Measurements from ENCODE around the gene IYD.
"Not testable (repeated sequence)": the region's sequence is repeated elsewhere in the genome, so short reads cannot be mapped to it uniquely, and the experiment has no call there.

Gene IYD

DNA sequence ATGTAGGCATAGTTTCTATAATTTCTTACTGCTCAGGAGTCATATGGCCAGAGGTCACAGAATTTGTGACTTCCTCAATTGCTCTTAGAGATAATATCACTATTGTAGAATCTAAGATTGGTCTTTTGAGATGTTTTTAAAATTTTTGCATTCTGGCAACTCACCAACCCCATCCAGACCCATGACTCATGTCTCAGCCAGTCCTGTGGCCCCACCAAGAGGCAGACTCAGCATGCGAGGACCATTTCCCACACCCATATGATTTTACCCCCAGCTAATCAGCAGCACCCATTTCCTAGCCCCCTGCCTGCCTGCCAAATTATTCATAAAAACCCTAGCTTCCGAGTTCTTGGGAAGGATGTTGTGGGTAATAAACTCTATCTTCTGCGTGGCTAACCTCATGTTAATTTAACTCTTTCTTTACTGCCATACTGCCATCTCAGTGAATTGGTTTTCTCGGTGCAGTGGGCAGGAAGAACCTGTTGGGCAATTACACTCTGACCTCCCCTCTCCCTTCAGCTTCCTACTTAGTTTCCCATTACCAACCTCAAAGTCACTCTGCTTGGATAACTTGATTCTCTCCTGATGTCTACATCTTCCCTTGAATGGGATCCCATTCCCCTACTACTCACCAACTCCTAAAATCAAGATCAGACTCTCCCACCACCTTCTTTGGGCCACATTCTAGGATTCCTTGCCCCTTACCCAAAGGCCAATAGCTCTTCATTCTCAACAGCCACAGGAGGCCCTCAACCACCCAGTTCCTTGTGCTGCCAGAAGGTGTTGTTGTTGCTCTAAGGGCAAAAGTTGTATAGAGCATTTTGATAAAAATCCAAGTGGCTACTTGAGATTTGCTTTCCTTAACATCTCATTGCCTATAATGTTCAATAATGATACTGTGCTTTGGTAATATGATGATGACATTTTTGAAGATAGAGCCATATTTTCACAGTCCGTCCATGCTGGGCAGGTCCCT, 16.2 kb upstream of the IYD start:
- no peak for DNase-seq

DNA sequence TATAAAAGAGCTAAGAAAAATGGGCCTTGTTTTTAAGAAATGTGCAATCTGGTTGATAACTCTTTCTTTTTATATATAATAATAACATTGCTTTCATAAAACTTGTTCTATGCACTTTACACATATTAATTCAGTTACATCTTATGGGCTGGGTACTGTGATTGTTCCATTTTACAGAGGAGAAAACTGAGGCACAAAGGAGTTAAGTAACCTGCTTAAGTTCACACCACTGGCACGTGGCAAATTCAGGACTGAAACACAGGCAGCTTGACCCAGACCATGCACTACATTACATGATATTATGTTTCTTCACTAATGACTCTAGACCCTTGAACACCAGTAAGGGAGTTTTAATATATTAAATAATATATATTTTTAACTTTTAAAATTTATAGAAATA, 15.4 kb upstream of the IYD start:
- DNase-seq: no peak

DNA sequence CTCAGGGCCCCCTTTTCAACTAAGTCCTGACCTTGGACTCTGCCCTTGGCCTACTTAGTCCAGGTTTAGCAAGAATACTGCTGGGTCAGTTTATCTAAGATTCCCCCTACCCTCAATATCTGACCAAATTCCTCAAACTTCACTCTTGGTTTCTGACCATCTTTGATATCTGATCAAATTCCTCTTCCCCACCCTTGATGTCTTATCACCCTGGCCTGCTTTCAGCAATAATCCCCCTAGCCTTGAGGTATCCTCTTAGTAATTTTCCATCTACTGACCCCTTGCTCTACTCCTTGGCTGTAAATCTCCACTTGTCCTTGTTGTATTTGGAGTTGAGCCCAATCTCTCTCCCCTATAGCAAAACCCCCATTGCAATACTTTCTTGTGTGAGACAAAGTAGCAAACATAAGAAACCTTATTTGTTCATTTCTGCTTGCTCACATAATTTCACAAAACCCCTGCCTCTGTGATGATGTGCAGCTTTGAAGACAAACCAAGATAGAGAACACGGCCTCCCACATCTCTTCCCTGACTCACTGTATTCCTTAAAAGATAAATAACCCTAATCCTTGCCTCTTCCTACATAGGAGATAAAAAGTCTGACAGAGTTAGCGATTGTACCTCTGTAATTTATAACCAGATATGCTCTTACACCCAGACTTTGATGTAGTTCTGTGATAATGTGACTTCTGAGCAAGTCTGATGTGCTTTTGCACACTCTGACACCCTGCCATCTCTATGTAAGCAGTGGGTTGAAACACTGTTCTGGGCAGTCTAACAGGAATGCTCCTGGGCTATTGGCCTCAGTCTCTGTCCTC, 13.8 kb upstream of the IYD start:
- no peak for DNase-seq

DNA sequence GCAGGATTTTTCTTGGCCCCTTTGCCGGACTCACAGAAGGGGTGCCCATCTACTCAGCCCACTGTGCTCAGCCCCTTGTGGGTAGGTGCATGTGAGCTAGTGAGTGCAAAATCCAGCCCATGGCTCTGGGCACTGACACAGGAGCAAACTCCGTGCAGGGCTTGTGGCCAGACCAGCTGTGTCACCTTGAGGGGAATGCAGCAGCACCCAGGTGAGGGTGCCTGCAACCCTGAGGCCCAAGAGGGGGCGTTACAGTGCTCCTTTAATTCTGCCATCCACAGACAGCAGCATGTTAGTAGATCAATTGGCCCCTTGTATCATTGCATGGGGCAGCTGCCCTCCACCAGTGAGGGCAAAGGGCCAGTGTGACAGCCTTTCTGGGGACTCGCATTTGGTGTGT, 12.9 kb upstream of the IYD start:
- DNase-seq: no peak

DNA sequence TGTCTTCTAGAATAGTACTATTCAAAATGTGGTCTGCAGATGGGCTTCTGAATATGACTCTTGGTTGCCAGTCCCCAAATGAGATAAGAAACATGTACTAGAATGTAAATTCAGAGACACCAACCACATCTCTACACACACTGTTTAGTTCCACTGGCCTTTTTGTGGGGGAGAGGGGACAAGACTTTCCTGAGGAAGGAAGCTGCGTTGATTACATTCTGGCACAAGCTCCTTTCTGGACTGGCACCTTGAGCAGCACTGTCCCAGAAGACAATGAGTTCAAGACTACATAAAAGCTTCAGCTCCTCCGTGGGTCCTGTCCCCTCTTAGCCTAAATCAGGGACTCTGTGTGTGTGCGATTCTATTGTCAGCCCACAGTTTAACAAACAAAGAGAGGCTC, 6.9 kb upstream of the IYD start:
- no peak for DNase-seq

DNA sequence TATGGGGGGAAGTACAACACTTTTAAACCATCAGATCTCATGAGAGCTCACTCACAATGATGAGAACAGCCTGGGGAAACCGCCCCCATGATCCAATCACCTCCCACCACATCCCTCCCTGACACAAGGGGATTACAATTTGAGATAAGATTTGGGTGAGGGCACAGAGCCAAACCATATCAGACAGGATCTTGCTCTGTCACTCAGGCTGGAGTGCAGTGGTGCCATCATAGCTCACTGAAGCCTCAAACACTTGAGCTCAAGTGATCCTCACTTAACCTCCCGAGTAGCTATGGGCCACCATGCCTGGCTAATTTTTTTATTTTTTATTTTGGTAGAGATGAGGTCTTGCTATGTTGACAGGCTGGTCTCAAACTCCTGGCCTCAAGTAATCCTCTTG, 5.1 kb upstream of the IYD start:
- no peak for DNase-seq

DNA sequence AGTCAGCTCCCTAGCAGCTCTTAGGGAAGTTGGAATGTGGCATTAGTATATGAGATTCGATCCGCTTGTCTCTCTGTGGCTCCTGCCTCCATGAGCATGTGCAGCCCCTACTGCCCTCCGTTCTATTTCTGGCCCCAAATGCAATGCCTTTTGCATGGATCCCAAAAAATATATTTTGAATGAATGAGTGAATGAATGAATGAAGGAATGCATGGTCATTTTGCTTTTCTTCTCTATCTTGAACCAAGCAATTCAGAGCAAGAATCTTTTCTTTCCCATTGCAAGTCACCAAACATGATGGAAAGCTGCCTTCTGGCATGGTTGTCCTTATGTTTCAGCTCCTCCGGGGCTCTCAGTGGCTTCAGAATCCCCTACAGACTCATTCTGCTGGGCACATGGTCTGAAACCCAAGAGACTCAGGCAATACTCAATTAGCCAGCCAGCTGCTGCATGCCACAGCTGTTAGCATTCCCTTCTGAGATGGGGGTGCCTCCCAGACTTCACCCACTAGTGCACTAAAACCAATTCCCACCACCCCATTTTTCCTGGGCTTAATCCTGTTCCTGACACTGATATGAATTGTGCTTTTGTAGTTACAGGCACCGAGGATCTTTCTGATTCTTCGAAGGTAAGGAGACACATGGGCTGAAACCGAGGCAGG, 2.6 kb upstream of the IYD start:
- no peak for DNase-seq

DNA sequence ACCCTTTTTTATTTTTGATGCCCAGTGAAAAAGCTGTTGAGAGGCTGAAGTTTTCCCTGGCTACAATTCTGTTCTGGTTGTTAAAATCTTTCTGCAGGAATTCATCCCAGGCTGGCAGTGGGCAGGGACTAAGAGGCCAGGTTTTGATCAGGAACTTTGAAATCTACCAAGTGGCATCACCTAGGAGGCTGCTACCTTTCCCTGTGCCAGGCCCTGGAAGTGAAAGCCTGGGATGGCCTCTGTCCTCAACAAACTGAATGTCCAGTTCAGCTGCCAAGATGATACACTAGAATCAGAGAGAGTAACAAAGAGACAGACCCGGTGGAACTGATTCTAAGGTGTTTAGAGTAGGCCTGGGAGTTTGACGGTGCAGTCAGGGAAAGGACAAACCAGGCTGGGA, 596 bp downstream of the IYD start:
- DNase-seq: no peak

DNA sequence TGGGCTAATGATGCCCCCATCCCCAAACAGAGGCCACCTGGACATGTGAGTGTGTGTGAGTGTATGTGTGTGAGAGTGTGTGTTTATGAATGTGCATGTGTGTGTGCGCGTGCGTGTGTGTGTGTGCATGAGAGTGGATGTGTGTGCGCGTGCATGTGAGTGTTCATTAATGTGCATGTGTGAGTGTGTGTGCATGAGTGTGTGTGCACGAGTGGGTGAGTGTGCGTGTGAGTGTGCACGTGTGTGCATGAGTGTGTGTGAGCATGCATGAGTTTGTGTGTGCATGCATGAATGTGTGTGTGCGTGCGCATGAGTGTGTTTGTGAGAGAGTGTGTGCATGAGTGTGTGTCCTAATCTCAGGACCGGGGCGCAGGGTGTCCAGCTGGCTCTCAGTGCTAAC, 1.3 kb downstream of the IYD start:
- DNase-seq: no peak

DNA sequence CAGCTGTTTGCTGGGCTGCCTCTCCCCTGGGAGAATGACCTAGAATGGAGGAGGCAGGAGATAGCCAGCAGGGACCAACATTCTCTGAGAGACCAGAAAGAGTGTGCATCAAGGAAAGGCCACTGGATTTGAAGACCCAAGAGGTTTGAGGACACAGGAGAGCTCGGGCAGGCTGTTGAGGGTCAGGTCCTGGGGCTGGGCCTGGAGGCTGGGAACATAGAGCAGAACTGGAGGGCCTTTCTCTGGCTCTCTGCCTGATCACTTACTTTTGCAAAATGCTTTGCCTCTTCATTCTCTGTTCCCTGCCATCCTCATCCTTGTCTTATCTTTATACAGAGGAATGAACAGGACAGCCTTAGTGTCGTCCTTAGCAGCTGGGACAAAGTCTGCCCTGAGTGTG, 2.5 kb downstream of the IYD start:
- no peak for DNase-seq

DNA sequence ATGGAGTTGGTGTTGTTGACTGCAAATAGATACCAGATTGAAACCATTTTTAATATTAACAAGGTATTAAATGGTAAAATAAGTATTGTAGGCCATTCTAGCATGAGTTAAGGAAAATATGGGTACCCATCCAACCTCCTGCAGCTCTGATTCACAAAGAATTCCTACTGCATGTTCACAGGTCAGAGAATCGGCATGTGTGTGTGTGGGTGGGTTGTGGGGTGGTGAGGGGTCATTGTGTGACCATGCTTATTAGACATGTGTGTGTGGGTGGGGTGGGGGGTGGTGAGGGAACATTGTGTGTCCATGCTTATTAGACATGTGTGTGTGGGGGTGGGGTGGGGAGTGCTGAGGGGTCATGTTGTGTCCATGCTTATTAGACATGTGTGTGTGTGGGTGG, 3.2 kb downstream of the IYD start:
- no peak for DNase-seq

DNA sequence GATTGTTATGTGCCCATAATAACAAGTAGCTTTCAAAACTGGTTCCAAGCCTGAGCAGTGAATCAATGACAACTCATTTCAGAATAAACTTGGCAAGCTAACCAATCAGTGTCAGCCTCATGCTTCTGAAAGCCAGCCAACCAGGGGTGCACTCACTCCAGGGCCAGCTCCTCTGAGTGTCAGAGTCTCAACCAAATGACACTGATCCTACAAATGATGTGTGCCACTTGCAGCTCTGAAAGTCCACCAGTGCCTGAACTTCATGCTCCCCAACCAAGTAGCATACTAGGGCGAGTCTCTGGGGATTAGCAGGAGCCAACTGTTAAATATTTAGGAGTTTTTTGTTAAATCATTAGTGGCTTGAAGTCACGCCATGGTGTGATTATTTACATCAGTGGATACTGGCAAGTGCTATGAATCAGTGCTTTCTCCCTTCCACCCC, 4.5 kb downstream of the IYD start:
- no peak for DNase-seq

DNA sequence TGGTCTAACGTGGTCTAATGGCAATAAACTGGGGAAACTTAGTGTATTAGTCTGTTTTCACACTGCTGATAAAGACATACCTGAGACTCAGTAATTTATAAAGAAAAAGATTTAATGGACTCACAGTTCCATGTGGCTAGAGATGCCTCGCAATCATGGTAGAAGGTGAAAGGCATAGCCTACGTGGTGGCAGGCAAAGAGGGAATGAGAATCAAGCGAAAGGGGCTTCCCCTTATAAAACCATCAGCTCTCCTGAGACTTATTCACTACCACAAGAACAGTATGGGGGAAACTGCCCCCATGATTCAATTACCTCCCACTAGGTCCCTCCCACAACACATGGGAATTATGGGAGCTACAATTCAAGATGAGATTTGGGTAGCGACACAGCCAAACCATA, 5.5 kb downstream of the IYD start:
- not testable (repeated sequence) for DNase-seq

DNA sequence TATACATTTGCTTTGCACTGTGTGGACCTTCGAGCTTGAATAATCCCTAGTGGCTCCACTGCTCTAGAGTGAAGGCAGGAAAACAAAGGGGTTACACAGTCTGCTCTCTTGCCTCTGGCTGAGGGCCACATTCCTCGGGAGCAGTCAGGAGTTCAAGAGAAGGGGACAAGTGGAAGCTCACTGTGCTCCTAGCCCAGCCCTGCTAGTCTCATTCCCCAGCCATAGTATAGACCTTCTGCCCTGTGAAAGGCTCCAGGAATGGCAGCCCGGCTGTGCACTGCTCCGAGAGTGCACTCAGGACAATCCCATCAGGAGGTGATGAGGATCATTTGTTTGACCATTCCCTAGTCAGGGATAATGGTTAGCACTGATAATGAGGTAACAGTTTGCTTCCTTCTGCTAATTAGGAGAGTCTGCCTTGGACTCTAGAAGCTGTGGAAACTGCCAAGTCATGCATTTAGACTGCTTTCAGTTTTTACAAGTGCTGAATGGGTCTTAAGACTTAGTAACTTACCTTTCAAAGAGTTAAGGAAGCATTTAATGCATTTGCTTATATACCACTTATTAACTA, 8.5 kb downstream of the IYD start:
- DNase-seq: no peak

DNA sequence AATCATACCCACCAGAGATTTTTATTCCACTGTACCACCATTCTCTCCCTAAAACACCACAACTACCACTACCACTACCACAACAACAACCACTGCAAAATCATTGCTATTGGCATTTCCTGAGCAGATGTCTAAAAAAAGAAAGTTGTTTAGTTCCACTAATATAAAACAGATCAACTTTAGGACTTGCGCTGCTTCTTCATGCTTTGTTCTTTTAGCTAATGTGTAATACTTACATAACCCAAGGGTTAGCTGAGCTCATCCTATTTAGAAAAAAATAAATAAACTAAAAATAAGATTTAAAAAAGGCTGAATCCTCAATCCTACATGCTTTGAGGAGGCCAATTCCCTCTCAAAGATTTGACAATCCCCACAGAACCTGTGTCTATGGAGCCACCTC, 11.4 kb downstream of the IYD start:
- DNase-seq: no peak

DNA sequence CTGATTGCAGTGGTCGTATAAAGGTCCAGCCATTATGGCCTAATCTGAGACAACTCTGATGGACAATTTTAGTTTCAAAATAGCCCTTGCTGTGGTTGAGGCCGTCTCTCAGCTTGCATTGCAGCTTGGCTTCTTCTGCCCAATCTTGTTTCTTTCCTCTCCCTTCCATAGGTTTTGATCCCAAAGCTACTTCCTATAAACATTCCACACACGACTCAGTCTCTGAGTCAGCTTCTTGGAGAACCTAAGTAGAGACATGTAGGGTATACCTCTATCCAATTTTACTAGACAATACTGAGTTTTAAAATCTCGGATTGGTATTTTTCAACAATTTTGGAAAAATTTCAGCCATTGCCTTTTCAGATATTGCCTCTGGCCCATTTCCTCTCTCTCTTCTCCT, 13.4 kb downstream of the IYD start:
- no peak for DNase-seq

DNA sequence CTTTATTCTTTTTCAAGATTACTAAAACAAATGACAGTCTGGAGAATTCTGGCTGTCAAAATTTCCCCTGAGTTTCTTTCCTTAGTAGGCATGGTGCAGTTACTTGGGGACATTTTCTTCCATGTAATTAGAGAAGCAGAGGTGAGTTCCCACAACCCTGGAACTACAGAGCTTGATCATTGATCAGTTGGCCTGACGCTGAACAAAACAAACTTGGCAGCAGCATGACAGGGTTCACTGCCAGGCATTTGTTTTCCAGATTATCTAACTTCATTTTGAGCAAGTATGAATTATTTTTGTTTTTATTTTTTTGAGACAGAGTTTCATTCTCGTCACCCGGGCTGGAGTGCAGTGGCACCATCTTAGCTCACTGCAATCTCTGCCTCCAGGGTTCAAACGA, 22.6 kb downstream of the IYD start:
- no peak for DNase-seq

DNA sequence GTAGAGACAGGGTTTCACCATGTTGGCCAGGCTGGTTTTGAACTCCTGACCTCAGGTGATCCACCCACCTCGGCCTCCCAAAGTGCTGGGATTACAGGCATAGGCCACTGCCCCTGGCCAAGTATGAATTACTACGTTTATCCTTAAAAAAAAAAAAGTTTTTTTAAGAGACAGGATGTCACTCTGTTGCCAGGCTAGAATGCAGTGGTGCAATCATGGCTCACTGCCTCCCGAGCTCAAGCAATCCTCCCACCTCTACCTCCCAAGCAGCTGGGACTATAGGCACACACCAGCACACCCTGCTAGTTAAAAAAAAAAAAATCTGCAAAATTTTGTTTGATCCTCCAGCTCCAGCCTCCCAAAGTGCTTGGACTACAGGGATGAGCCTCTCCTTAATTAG, 23.1 kb downstream of the IYD start:
- no peak for DNase-seq

DNA sequence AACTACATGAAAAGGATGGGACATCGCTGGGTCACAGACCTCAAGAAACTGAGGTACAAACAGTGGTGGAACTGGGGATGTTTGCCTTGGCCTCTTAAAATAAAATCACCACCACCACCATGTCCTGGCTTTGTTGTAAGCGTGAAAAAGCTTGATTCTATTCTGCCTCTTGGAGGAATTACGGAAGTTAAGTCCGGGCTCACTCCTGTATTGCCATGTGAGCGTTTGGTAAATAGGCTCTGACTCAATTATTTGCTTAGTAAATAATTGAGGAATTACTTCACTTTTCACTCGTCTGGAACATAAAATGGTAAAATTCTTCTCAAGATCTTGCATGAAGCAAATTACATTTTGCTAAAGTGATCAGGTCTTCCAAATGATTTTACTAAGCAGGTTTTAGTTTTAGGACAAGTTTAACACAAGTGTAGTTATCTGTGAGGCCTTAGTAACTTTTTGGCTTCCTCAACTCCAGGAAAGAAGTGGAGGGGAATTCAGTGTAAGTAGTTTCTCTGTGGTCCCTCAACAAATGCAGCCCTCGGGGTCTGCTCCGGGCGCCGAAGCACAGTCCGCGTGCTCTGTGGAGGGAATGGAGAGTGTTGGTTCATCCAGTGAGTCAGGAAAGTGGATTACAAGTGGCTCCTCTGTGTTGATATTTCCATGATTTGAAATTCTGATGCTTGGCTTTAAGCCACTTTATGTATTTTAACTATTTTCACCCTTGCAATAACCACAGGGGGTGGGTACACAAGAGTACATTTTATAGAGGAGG, 23.8 kb downstream of the IYD start:
- DNase-seq: no peak

DNA sequence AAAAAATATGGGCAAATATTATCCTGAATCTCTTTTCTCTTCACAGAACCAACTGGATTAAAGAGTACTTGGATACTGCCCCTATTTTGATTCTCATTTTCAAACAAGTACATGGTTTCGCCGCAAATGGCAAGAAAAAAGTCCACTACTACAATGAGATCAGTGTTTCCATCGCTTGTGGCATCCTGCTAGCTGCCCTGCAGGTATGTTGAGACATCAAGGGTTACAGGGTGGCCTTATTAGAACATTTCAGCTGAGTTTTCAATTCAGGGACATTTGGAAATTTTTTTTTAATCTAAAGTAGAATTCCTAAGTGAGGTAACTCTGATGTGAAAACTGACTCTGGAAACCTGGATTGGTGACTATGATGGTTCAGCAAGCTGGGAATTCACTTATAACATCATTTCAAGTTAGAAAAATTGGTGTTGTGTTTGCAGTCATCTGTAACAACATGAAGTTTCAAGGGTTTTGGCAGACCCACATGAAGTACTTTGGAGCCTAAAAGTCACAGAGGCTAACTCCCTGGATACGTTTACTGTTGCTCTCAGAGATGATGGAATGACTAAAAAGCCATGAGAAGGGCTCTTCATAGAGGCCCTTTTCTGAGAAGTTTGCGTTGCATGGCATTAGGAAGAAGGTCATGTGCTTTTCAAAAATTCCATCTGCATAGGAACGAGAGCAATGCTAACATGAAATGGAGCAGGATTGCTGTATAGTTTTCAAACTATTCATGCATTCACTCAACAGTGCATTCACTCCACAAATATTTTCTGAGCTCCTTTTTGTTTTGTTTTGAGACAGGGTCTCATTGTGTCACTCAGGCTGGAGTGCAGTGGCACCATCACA, 25.5 kb downstream of the IYD start:
- no peak for DNase-seq

DNA sequence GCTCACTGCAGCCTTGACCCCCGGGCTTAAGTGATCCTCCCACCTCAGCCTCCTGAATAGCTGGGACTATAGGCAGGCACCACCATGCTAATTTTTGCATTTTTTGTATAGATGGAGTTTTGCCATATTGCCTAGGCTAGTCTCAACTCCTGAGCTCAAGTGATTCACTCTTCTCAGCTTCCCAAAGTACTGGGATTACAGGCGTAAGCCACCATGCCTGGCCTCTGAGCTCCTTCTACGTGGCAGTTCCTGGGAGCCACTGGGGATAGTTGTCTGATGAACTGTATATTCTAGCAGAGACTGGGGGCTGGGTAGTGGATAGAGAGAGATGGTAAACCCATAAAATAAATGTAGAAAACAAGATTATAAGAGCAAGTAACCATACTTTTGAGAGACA, 26.1 kb downstream of the IYD start:
- DNase-seq: no peak
